Tracheal epithelial cell (primary cell): ENCODE results near the gene DDX54. TPM values are rescaled to one million over a fixed set of nuclear protein-coding genes. Genes with fewer than 3 reads are reported as not detected.

Source experiments
- total RNA-seq: library from RNA; depleted of rRNA; stranded (reverse); fragments of >200 nt; gene quantifications from 2 replicates; pipeline ENCODE4 v1.2.1, GENCODE V29; 2014

DDX54 gene
- total RNA-seq = 42.0 and 47.7 TPM in 2 replicates

GRCh38 chr12:113185180-113186032, at the start of gene DDX54, which contains the start of gene RITA1:
TSS of gene DDX54 (minus strand) at chr12:113185478. CDS start at chr12:113185451, 27 bp downstream.
TSS of gene RITA1 (plus strand) at chr12:113185721. CDS start at chr12:113186747, 1,026 bp downstream.

DNA sequence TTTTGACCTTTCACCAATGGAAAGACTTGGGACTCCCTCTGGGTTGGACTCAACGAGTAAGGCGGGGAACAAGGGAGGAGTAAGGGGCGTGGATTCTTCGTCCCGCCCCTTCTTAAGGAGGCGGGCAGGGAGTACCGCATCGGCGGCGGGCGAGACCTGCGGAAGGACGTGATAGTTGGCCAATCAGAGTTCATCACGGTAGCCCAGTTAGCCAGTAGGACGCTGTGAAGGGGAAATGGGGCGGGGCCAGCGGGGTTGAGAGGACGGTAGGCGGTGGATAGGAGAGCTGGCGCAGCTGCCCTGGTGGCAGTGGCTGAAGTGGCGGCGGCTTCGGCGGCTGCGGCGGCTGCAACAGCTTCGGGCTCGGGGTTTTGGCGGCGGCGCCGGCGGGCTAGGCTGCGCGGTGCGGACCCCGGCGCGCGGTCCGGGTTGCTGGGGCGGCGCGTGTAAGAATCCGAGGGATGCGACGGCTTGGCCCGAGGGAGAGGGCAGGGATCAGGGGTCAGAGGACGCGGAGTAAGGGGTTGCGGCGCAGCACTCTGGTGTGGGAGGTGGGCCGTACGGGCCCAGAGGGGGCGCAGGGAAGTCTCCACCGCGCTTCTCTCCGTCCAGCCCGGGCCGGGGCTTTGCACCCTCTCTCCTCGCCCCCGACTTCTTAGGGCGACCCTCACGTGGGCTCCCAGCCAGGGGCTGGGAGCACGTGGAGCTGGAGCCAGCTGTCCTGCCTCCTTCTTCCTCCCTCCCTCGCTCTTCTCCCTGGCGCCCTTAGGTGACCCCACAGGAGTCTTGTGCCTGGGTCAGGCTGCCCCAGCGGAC, 36.1 kb upstream of the DDX54 start, which contains the start of gene TPCN1:
Gene TPCN1 (plus strand): TSS at position 284 of the 816 bp plus-strand sequence. CDS start 5,389 bp downstream, outside the sequence.

GRCh38 chr12:113149361-113150150, 35.7 kb downstream of the DDX54 start, which contains the start of gene CFAP73:
TSS of gene CFAP73 (plus strand) at chr12:113149724. CDS start at chr12:113149858, 134 bp downstream.

DNA sequence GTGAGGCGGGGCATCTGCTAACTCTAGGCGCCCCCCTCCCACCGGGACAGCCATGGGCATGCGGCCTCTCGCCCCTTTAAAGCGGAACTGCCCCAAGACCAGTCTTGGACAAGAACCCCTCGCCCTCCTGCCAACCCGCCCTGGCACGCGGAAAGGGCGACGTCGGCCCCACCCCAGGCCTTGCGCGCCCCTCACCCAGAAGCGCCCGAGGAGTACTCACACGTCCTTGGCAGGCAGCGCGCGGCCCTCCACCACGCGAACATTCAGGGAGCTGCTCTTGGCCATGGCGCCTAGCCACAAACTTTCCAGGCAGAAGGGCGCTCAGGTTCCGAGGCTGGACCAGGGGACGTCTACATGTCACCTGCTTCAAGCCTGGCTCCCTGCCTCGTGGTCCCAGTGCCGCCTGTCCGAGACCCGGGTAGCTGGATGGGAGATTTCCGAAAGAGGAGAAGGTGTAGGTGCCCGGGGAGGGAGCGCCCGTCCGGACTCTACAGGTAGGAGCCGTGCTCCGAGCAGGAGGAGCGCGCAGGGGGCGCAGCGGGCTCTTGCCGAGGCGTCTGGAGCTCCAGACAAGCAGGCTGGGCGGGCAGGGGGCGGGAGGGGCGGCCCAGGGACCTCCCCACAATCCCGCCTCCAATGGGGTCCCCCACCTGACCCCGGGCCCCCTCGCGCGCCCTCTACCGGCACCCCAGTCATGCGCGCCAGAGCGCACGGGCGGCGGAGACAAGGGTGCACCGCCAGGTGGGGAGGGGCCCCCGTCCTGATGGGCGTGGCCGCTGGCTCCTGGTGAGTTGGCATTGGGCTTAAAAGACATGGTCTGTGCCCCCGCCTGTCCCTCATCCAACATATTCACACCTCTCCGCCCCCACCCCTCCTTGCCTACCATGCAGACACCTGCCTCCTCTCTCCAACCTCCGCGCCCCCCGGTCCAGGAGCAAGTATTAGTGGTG, 49.8 kb downstream of the DDX54 start, which contains the start of gene RASAL1:
Gene RASAL1 (minus strand): TSS at position 584 of the 950 bp plus-strand sequence. CDS start 299 bp downstream, at position 285.

Other genes with a start within 250 kb of the DDX54 start
- 7.2 and 11.1 TPM in 2 replicates for gene OAS3, start 247.0 kb downstream of the DDX54 start, total RNA-seq
- 1.9 TPM in 2 replicates for gene OAS2, start 207.0 kb downstream of the DDX54 start, total RNA-seq
- gene DTX1, start 128.7 kb downstream of the DDX54 start, total RNA-seq = not detected in 2 replicates
- gene RASAL1, start 49.7 kb downstream of the DDX54 start, total RNA-seq = 0.64 and 3.9 TPM in 2 replicates
- gene CFAP73, start 35.8 kb downstream of the DDX54 start, total RNA-seq = not detected in 2 replicates
- 25.4 and 28.9 TPM in 2 replicates for gene RITA1, start 243 bp upstream of the DDX54 start, total RNA-seq
- 11.5 and 13.3 TPM in 2 replicates for gene TPCN1, start 36.0 kb upstream of the DDX54 start, total RNA-seq
- gene SLC8B1, start 149.6 kb upstream of the DDX54 start, total RNA-seq = 16.6 and 22.4 TPM in 2 replicates
- 21.1 and 25.8 TPM in 2 replicates for gene PLBD2, start 173.1 kb upstream of the DDX54 start, total RNA-seq
- not detected in 2 replicates for gene SDS, start 218.4 kb upstream of the DDX54 start, total RNA-seq
- gene SDSL, start 236.9 kb upstream of the DDX54 start, total RNA-seq = 2.8 and 4.8 TPM in 2 replicates